Activated CD8-positive, alpha-beta T cell treated with anti-CD3 and anti-CD28 coated beads, Interleukin-2, amount 10 ng/mL, durations not matched to agents 7 days and 5 days (primary cell): ENCODE results near the gene SPG7. TPM values are rescaled to one million over a fixed set of nuclear protein-coding genes. Genes with fewer than 3 reads are reported as not detected.

Experiments
- ATAC-seq: fragments of 150-1000 bp; cut with Tn5 transposase; one replicate; pipeline ENCODE4 v1.10.0; 2021; ENCODE audit warnings: moderate library complexity
- CTCF ChIA-PET: fragments of 350-600 bp; sonication (Branson Sonifier 250); formaldehyde crosslinking; loops from one replicate; lab custom pipeline; 2021; ENCODE audit warnings: antibody characterized with exemption; lab: Charles Lee
- POLR2A ChIA-PET: fragments of 350-600 bp; sonication (Branson Sonifier 250); formaldehyde crosslinking; loops from one replicate; lab custom pipeline; 2021; ENCODE audit warnings: antibody characterized with exemption; lab: Charles Lee
- DNase-seq: peaks from one replicate; pipeline ENCODE4 v3.0.0-alpha.2; 2020
- H3K27ac Mint-ChIP-seq: one replicate; pipeline ENCODE4 v1.8.0; 2021; ENCODE audit warnings: mild to moderate bottlenecking, mixed read lengths
- H3K27me3 Mint-ChIP-seq: one replicate; pipeline ENCODE4 v1.8.0; 2021; ENCODE audit warnings: low read depth, mixed read lengths
- H3K36me3 Mint-ChIP-seq: one replicate; pipeline ENCODE4 v1.8.0; 2021; ENCODE audit warnings: low read depth, mixed read lengths
- H3K4me1 Mint-ChIP-seq: one replicate; pipeline ENCODE4 v1.8.0; 2021; ENCODE audit warnings: low read depth, mixed read lengths
- H3K4me3 Mint-ChIP-seq: one replicate; pipeline ENCODE4 v1.8.0; 2021; ENCODE audit warnings: mild to moderate bottlenecking, mixed read lengths
- H3K9me3 Mint-ChIP-seq: one replicate; pipeline ENCODE4 v1.8.0; 2022; ENCODE audit warnings: mixed read lengths; ENCODE audit not compliant: insufficient read depth
- total RNA-seq, 2 experiments: library from RNA; stranded (reverse); gene quantifications; one replicate each; pipeline ENCODE4 v1.2.3, GENCODE V29; 2021

Gene SPG7
- total RNA-seq, 2 experiments from 2014 or later = 94.7 to 98.4 TPM

- Mint-ChIP-seq H3K4me1 (peaks cover 37% of the 10 kb centered on the region), H3K27ac (peak overlapping the region; percentile 74), H3K9me3 (no peaks in the 10 kb centered on the region), H3K36me3 (peaks cover 34% of the 10 kb centered on the region), H3K27me3 (no peaks in the 10 kb centered on the region), H3K4me3 (peak overlapping the region; percentile 34)
- CTCF ChIA-PET = interaction anchor here (0.6 to 2.4 kb wide), 11 partner anchors 9 to 311 kb away, joined by 3 to 8 read pairs (median 3); no protein-coding TSS in a partner anchor
- POLR2A ChIA-PET = interaction anchor here (0.9 to 1.2 kb wide), 2 partner anchors 9 to 68 kb away, joined by 3 to 7 read pairs; partner anchors contain the start of gene ANKRD11
- DNase-seq = no peak
- no peak for ATAC-seq
Measured at GRCh38 chr16:89557690-89558490, 49.7 kb downstream of the SPG7 start.

DNA sequence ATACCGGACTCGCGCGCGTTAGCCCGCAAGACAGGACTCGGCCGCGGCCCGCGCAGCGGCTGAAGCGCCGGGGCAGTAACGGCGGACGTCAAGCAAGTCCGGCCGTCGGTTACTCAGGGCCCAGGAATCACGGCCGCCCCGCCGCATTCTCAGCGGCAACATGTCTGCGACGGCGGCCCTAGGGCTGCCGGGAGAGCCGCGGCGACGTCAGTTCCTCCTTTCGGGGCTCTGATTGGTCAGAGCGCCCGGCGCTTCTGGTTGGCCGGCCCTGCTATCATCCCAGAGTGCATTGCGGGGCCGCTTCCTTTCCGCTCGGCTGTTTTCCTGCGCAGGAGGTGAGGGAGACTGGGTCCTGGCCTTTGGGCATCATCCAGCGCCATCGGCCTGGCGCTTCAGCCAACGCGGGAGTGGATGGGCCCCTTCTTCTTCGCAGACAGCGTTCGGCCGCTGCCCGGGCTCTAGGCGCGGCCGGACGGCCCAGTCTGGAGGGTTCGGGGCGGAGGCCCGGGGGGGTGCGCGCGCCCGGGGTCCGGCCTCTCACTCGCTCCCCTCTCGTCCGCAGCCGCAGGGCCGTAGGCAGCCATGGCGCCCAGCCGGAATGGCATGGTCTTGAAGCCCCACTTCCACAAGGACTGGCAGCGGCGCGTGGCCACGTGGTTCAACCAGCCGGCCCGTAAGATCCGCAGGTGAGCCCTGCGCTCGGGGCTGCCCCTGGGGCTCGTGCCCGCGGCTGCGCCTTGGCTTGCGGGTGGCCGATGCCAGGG lies 52.4 kb downstream of the SPG7 start, which contains the start of gene RPL13:
TSS of gene RPL13 (plus strand) at position 305 of the 764 bp plus-strand sequence. CDS start at position 583, 278 bp downstream.
- peaks cover 54% of the 10 kb centered on the region for H3K36me3 Mint-ChIP-seq
- ATAC-seq (peak; percentile 91), DNase-seq (peak; percentile 96)
- H3K4me3 Mint-ChIP-seq = peak within 1 kb of the TSS; percentile 91
- CTCF ChIA-PET = no interaction called here
- H3K27me3 Mint-ChIP-seq = no peaks in the 10 kb centered on the region
- no peaks in the 10 kb centered on the region for H3K9me3 Mint-ChIP-seq
- H3K4me1 Mint-ChIP-seq = peaks cover 64% of the 10 kb centered on the region
- peak within 1 kb of the TSS; percentile 93 for H3K27ac Mint-ChIP-seq
- POLR2A ChIA-PET = interaction anchor here (1.4 to 2.1 kb wide), 2 partner anchors 11 to 41 kb away, joined by 4 to 8 read pairs; no protein-coding TSS in a partner anchor

DNA sequence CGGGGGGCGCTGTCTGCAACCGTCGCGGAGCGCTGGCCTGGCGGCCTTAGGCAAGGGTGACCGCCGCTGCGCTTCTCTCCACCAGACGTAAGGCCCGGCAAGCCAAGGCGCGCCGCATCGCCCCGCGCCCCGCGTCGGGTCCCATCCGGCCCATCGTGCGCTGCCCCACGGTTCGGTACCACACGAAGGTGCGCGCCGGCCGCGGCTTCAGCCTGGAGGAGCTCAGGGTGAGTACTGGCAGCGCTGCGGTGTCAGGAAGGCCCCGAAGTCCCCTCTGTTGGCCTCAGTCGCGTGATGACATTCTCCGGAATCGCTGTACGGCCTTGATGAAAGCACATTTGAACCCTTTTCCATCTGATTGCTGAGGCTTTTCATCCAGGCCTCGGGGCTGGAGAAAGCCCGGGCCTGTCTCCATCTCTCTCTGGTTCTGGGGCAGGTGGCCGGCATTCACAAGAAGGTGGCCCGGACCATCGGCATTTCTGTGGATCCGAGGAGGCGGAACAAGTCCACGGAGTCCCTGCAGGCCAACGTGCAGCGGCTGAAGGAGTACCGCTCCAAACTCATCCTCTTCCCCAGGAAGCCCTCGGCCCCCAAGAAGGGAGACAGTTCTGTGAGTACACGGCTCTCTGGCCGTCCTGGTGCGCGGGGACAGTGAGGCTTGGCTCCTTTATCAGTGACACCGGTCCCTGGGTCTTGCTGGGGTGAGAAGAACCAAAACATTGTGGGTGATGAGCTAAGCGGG lies 53.1 kb downstream of the SPG7 start:
- POLR2A ChIA-PET = interaction anchor here (1.1 to 2.1 kb wide), 3 partner anchors 12 to 40 kb away, joined by 3 to 8 read pairs (median 4); no protein-coding TSS in a partner anchor
- Mint-ChIP-seq H3K4me1 (peaks cover 70% of the 10 kb centered on the region), H3K36me3 (peaks cover 50% of the 10 kb centered on the region), H3K27ac (peak overlapping the region; percentile 93), H3K27me3 (no peaks in the 10 kb centered on the region), H3K4me3 (peak overlapping the region; percentile 91), H3K9me3 (no peaks in the 10 kb centered on the region)
- ATAC-seq (no peak), DNase-seq (no peak)
- CTCF ChIA-PET = no interaction called here

DNA sequence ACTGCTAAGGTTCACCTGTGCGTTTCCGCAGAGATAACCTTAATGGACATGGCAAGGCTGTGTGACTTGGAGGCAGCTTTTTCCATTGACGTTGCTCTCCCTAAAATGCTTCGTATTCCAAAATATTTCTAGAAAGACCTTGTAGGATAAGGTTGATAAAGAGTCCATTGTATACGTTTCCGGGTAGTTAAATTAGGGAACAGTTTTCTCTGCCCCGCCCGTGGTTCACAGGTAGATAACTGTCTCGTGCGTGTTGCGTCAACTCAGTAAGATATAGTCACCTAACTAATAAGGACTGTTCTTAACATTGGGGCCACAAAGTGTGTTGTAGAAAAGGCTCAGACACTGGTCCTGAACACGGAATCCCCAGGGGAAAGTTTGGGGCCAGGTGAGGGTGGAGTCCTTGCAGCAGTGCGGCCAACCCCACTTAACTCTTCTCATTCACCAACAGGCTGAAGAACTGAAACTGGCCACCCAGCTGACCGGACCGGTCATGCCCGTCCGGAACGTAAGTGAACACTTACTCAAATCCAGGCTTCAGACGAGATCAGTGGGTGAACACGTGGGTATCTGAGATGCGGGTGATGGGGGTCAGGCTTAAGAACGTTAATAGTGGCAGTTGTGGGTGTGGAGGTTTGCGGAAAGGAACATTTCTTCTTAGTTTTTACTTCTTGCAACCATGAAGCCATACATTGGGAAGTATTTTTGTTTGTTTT lies 53.8 kb downstream of the SPG7 start:
- DNase-seq = no peak
- H3K4me1 Mint-ChIP-seq = peaks cover 64% of the 10 kb centered on the region
- no peak for ATAC-seq
- CTCF ChIA-PET = no interaction called here
- H3K36me3 Mint-ChIP-seq = peaks cover 45% of the 10 kb centered on the region
- no peaks in the 10 kb centered on the region for H3K27me3 Mint-ChIP-seq
- peak overlapping the region; percentile 91 for H3K4me3 Mint-ChIP-seq
- peak overlapping the region; percentile 93 for H3K27ac Mint-ChIP-seq
- POLR2A ChIA-PET = interaction anchor here (1.1 to 2.1 kb wide), 2 partner anchors 13 to 22 kb away, joined by 3 to 8 read pairs; no protein-coding TSS in a partner anchor
- no peaks in the 10 kb centered on the region for H3K9me3 Mint-ChIP-seq

- Mint-ChIP-seq H3K4me3 (peak overlapping the region; percentile 91), H3K27me3 (no peaks in the 10 kb centered on the region), H3K4me1 (peaks cover 55% of the 10 kb centered on the region), H3K9me3 (no peaks in the 10 kb centered on the region), H3K27ac (no peak overlapping the region), H3K36me3 (peaks cover 41% of the 10 kb centered on the region)
- ChIA-PET CTCF (no interaction called here), POLR2A (interaction anchor here (1.4 kb wide), 1 partner anchor 55 kb away, joined by 5 read pairs; the partner anchor contains the start of gene SPG7)
- DNase-seq (no peak), ATAC-seq (no peak)
Measured at GRCh38 chr16:89562939-89563338, 54.7 kb downstream of the SPG7 start.

GRCh38 chr16:89563639-89564392 lies 55.6 kb downstream of the SPG7 start:
- H3K27me3 Mint-ChIP-seq = no peaks in the 10 kb centered on the region
- DNase-seq = no peak
- CTCF ChIA-PET = interaction anchor here (1.1 kb wide), 1 partner anchor 78 kb away, joined by 4 read pairs; no protein-coding TSS in a partner anchor
- H3K27ac Mint-ChIP-seq = peak overlapping the region; percentile 65
- peak overlapping the region; percentile 17 for H3K4me3 Mint-ChIP-seq
- no peaks in the 10 kb centered on the region for H3K9me3 Mint-ChIP-seq
- peaks cover 55% of the 10 kb centered on the region for H3K4me1 Mint-ChIP-seq
- POLR2A ChIA-PET = interaction anchor here (0.7 to 1.4 kb wide), 4 partner anchors 12 to 123 kb away, joined by 3 to 5 read pairs (median 3); partner anchors contain the start of genes CDK10, CPNE7 and SPG7
- ATAC-seq = no peak
- peaks cover 41% of the 10 kb centered on the region for H3K36me3 Mint-ChIP-seq

GRCh38 chr16:89564476-89565255 lies 56.5 kb downstream of the SPG7 start:
- ChIA-PET CTCF (interaction anchor here (1.1 kb wide), 1 partner anchor 77 kb away, joined by 4 read pairs; no protein-coding TSS in a partner anchor), POLR2A (interaction anchor here (0.7 to 1.4 kb wide), 4 partner anchors 11 to 122 kb away, joined by 3 to 5 read pairs (median 3); partner anchors contain the start of genes CDK10, CPNE7 and SPG7)
- DNase-seq (no peak), ATAC-seq (no peak)
- peak overlapping the region; percentile 69 for H3K27ac Mint-ChIP-seq
- peak overlapping the region; percentile 17 for H3K4me3 Mint-ChIP-seq
- H3K9me3 Mint-ChIP-seq = no peaks in the 10 kb centered on the region
- no peaks in the 10 kb centered on the region for H3K27me3 Mint-ChIP-seq
- peaks cover 41% of the 10 kb centered on the region for H3K36me3 Mint-ChIP-seq
- peaks cover 51% of the 10 kb centered on the region for H3K4me1 Mint-ChIP-seq

- ATAC-seq = no peak
- peaks cover 41% of the 10 kb centered on the region for H3K36me3 Mint-ChIP-seq
- DNase-seq = no peak
- H3K9me3 Mint-ChIP-seq = no peaks in the 10 kb centered on the region
- ChIA-PET POLR2A (no interaction called here), CTCF (interaction anchor here (0.8 kb wide), 1 partner anchor 13 kb away, joined by 3 read pairs; no protein-coding TSS in a partner anchor)
- peak overlapping the region; percentile 56 for H3K27ac Mint-ChIP-seq
- no peaks in the 10 kb centered on the region for H3K27me3 Mint-ChIP-seq
- H3K4me3 Mint-ChIP-seq = peak overlapping the region; percentile 27
- H3K4me1 Mint-ChIP-seq = peaks cover 50% of the 10 kb centered on the region
Measured at GRCh38 chr16:89565256-89565505, 57.0 kb downstream of the SPG7 start.

- H3K4me3 Mint-ChIP-seq = peak overlapping the region; percentile 38
- ATAC-seq = peak; percentile 44
- H3K27ac Mint-ChIP-seq = peak overlapping the region; percentile 56
- peaks cover 50% of the 10 kb centered on the region for H3K4me1 Mint-ChIP-seq
- ChIA-PET POLR2A (no interaction called here), CTCF (interaction anchor here (0.7 to 1.4 kb wide), 4 partner anchors 13 to 134 kb away, joined by 3 to 4 read pairs (median 4); no protein-coding TSS in a partner anchor)
- no peaks in the 10 kb centered on the region for H3K27me3 Mint-ChIP-seq
- peaks cover 41% of the 10 kb centered on the region for H3K36me3 Mint-ChIP-seq
- no peaks in the 10 kb centered on the region for H3K9me3 Mint-ChIP-seq
- DNase-seq = peak; percentile 67
Measured at GRCh38 chr16:89565506-89566372, 57.5 kb downstream of the SPG7 start.
